NCI-H748 (cell line): Measurements from ENCODE around the gene OTUD5.
"Not testable (repeated sequence)": the region's sequence is repeated elsewhere in the genome, so short reads cannot be mapped to it uniquely, and the experiment has no call there.

Source experiments
- DNase-seq: peaks from one replicate; lab custom pipeline; 2025; ENCODE audit not compliant: unreplicated experiment; lab: John Stamatoyannopoulos, UW

OTUD5 gene

DNA sequence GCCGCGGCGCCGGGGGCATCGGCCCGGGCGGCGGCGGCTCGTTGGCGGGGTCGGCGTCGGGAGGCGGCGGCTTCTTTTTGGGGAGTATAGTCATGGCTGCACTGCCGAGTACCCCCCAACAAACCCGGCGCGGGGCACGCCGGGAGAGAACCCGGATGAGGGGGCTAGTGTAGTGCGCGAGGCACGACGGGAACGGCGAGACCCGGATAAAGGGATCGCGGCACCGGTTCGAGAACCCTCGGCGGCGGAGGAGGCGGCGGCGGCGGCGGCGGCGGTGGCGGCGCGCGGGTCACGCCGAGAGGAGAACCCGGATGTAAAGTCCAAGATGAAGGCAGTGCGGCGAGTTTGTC is at the start of gene OTUD5:
OTUD5 (minus strand) TSS at position 131 of the 350 bp plus-strand sequence; CDS start at position 94, 37 bp downstream.
- DNase-seq = peak; percentile 82

DNA sequence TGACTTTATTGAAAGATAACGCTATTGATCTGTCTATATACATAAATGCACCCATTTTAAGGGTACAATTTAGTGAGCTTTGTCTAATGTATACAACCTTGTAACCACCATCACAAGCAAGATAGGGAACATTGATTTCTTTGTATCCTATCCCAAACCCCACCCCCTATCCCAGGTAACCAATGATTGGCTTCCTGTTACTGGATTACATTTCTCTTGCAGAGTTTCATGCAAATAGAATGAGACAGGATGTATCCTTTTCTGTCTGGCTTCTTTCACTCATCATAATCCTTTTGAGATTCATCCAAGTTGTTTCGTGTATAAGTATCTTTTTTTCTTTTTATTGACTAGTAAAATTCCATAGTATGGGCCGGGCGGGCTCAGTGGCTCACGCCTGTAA is 46.3 kb upstream of the OTUD5 start:
- no peak for DNase-seq

- DNase-seq = peak; percentile 93
Observed at GRCh38 chrX:49002091-49002935, 44.9 kb upstream of the OTUD5 start, which contains the start of gene GRIPAP1. Gene GRIPAP1 (minus strand): TSS chrX:49002264. CDS start chrX:49002229, 35 bp downstream.

GRCh38 chrX:49001521-49002090 is 44.2 kb upstream of the OTUD5 start:
- DNase-seq = peak; percentile 57

DNA sequence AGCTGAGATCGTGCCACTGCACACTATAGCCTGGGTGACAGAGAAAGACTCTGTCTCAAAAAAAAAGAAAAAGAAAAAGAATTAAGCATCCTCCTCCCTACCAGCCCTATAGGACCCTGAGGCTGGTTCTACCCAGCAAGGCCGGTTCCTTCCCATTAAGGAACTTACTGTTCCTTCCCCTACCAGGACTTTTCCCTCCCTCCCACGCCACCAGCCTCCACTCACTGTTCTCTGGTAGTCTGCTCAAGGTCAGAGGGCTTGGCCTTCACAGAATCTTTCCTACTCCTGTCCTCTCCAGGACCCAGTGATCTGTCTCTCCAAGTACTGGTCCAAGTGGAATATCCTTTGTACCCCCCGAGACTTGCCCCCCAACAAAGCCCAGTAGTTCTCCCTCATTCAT is 43.2 kb upstream of the OTUD5 start:
- no peak for DNase-seq

- DNase-seq = no peak
Observed at GRCh38 chrX:48999030-48999429, 41.6 kb upstream of the OTUD5 start.

DNA sequence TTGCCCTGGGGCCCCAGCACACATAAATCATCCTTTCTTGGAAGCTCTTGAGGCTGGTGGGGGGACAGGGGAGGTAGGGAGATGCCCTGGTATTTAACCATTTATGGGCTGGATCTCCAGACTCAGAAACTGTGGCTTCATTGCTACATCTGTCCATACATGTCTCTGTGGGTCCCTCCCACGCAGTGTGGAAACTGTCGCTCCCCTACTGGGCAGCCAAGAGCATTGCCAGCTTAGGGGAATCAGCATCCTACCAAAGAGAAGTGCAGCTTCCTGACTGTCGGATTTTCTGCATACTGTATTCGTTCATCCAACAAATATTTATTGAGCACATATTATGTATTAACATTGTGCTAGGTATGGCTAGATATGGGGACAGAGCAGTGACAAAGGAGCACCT is 41.0 kb upstream of the OTUD5 start:
- DNase-seq = no peak

DNA sequence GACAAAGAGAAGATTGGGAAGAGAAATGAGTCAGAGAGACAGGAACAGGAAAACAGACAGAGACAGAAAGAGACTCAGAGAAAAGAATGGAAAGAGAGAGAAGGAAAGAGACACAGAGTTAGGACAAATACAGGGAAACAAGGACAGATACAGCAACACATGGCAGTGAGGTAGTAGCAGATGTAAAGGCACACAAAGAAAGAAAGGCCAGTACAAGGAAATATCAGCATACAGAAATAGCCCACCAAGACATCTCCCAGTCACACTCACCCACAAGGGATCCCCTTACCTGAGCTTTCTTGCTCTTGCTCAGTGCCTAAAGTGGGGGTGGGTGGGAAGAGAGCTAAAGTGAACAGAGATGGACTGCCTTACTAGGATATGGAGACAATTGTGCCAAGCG is 40.5 kb upstream of the OTUD5 start:
- no peak for DNase-seq

- no peak for DNase-seq
Observed at GRCh38 chrX:48997455-48997854, 40.0 kb upstream of the OTUD5 start.

DNA sequence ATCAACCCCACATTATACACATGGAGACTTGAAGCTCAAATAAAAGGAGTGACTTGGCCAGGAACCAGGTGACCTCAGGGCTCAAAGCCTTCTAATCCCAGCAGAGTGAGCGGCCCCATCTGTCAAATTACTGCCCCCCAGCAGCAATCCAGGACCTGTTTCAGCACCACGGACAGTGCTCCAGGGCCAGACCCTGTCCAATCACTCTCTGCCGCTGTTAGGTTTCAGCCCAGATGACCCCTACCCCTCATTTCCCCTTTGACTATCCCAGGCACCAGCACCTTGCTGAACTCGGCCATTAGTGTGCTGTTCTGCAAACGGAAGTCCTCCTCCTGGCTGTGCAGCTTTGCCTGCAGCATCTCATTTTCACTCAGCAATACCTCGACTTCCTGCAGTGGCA is 39.6 kb upstream of the OTUD5 start:
- no peak for DNase-seq

DNA sequence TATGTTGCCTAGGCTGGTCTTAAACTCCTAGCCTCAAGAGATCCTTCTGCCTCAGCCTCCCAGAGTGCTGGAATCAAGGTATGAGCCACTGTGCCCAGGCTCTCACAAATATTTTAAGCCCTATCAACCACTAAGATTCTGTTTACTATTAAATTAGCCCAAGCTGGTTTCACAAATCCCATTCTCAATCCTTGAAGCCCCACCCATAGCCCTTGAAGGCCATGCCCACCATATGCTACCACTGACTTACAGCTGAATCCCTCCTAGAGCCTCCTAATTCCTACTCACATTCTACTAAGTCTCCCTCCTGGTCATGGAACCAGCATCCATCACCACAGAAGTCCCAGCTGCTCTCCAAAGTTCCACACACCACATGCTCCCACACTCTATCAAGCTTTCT is 34.9 kb upstream of the OTUD5 start:
- DNase-seq = no peak

GRCh38 chrX:48989483-48989882 is 32.1 kb upstream of the OTUD5 start:
- DNase-seq = no peak

DNA sequence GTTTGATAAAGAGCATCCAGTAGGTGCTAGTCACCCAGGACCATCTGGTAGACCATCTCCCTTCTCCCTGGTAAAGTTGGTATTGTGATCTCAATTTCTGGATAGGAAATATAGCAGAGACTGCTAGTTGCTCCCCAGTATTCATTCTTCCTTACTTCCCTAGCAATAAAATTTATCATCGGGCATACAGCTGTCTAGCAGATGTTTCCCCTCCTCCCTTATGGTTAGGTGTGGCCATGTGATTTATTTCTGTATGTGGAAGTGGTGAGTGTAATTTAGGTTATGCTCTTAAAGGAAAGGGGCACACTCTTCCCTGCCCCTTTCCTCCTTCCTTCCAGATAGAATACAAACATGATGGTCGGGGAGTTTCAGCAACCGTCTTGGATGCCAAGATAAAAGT is 26.5 kb upstream of the OTUD5 start:
- no peak for DNase-seq

DNA sequence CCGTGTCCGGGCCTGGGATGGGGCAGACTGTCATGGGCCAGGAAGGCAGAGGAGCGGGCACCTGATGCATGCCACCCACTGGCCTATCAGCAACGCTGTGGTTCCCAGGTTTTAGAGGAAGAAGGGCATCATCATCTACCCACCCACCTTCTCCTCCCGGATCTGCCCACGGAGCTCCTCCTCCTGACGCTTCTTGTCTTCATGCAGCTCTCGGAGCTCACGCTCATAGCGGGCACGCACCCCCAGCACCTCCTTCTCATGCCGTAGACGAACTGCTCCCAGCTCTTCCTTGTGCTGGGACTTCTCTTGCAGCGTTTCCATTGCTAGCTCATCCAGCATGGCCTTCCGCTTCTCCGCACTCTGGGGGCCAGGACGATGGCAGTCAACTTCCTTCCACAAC is 25.7 kb upstream of the OTUD5 start:
- DNase-seq = no peak

DNA sequence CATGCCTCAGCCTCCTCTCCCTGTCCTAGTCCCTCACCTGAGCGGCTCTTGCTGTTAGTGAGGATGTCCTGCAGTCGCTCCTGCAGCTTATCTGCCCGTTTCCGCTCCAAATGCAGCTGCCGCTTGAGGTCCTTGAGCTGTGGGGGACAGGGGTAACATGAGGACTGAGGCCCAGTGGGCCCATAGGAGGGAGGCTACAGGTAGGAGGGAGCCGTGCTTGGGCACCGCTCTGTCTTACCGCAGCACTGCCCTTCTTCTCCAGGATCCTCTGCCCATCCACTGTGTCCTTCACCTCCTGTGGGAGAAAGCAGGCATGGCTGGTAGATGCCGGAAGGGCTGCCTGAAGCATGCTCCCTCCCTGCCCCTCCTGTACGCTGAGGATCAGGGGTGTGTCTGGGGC is 23.8 kb upstream of the OTUD5 start:
- no peak for DNase-seq

- not testable (repeated sequence) for DNase-seq
Observed at GRCh38 chrX:48980341-48980740, 22.9 kb upstream of the OTUD5 start.

- no peak for DNase-seq
Observed at GRCh38 chrX:48978226-48978625, 20.8 kb upstream of the OTUD5 start.

- no peak for DNase-seq
Observed at GRCh38 chrX:48976086-48976485, 18.7 kb upstream of the OTUD5 start.

GRCh38 chrX:48975541-48975940 is 18.1 kb upstream of the OTUD5 start:
- DNase-seq = no peak

GRCh38 chrX:48975041-48975440 is 17.6 kb upstream of the OTUD5 start:
- no peak for DNase-seq

GRCh38 chrX:48974574-48974973 is 17.2 kb upstream of the OTUD5 start:
- DNase-seq = no peak

DNA sequence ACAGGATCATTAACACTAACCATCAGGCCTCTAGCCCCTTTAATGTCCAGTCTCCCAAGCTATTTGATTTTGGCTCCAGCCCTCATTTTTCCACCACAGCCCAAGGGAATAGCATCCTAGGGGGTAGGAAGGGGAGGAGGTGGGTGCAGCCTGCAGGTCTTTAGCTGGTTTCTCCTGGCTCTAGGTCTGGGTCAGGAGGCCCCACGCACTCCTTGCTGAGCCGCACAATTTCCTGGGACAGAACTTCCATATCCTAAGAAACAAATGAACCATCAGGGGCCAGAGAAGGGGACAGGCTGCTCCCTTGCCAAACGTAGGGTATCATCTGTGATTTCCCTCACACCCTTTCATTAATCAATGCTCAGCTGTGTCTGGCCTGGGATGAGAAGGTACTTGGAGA is 16.6 kb upstream of the OTUD5 start:
- no peak for DNase-seq
